Measurements from ENCODE around the gene OR4K1. TPM values are rescaled to one million over a fixed set of nuclear protein-coding genes. Genes with fewer than 3 reads are reported as not detected.

Gene OR4K1, protein sequence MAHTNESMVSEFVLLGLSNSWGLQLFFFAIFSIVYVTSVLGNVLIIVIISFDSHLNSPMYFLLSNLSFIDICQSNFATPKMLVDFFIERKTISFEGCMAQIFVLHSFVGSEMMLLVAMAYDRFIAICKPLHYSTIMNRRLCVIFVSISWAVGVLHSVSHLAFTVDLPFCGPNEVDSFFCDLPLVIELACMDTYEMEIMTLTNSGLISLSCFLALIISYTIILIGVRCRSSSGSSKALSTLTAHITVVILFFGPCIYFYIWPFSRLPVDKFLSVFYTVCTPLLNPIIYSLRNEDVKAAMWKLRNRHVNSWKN
- polyA plus RNA-seq (2012; ENCODE audit: insufficient read depth, insufficient read length, low read depth): not detected

DNA sequence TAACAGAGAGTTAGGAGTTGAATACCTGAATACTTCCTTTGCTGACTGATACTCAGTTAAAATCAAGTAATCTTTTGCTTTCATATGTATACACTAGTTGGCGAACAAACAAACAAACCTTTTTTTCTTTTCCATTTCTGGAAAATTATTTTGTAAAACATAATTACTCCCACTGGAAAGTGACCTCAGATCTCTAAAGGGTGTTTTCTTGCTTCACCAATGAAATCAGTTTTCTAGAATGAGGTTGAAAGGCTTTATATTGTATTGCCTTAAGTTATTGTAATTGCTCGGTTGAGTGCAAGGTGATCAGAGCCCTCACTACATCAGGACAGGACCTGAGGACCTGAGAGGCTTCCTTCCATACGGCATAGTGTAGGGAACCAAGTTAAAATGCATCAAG is at the start of gene OR4K1:
OR4K1 (plus strand) TSS at position 301 of the 400 bp plus-strand sequence. CDS start 4,750 bp downstream, outside the sequence.
- Histone ChIP-seq H3K27me3 (no peaks in the 10 kb centered on the region), H3K9me3 (no peaks in the 10 kb centered on the region), H3K4me3 (ENCODE audit: low read depth, low read length) (no peak within 1 kb of the TSS), H3K4me1 (no peaks in the 10 kb centered on the region), H3K36me3 (no peaks in the 10 kb centered on the region)
- no peak for DNase-seq
- TF ChIP-seq, protein P1, sequence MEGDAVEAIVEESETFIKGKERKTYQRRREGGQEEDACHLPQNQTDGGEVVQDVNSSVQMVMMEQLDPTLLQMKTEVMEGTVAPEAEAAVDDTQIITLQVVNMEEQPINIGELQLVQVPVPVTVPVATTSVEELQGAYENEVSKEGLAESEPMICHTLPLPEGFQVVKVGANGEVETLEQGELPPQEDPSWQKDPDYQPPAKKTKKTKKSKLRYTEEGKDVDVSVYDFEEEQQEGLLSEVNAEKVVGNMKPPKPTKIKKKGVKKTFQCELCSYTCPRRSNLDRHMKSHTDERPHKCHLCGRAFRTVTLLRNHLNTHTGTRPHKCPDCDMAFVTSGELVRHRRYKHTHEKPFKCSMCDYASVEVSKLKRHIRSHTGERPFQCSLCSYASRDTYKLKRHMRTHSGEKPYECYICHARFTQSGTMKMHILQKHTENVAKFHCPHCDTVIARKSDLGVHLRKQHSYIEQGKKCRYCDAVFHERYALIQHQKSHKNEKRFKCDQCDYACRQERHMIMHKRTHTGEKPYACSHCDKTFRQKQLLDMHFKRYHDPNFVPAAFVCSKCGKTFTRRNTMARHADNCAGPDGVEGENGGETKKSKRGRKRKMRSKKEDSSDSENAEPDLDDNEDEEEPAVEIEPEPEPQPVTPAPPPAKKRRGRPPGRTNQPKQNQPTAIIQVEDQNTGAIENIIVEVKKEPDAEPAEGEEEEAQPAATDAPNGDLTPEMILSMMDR (IDR thresholded peaks at IDR 0.05; ENCODE audit: low read depth, low read length): no peak

DNA sequence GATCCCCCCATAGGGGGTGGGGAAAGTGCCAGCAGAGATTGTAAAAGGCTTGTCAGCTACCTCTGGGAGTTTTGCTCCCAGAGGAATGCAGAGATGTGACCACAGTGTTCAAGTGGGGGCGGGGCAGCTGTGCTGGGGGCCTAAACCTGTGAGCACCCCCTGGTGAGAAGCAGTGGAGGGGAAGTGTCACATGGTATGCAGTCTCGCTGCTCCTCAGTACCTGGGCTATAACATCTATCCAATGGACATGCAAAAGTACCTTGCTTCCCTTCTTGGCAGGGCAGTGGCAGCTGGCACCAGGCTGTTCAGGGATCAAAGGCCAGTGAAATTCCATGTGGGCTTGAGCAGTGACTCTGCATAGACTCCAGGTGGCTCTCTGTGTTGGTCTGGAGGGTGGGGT is 35.4 kb upstream of the OR4K1 start:
- DNase-seq: no peak

DNA sequence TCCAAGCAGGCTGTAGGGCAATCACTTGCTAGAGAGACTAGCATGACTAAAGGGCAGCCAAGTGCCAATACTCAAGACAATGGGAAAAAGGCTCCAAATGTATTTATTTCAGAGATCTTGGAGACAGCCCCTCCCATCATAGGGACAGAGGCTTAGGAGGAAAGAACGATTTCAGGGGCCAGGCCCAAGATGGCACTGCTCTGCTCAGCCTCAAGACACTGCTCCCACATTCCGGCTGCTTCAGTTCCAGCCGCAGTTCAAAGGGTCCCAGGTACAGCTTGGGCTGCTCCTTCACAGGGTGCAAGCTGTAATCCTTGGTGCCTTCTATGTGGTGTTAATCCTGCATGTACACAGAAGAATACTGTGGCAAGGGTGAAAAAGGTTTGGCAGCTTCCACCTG is 29.7 kb upstream of the OR4K1 start:
- no peaks in the 10 kb centered on the region for H3K4me1 ChIP-seq
- TF ChIP-seq, protein P1 (IDR thresholded peaks at IDR 0.05; ENCODE audit: low read depth, low read length): no peak
- no peaks in the 10 kb centered on the region for H3K9me3 ChIP-seq
- H3K36me3 ChIP-seq: no peaks in the 10 kb centered on the region
- H3K27me3 ChIP-seq: no peaks in the 10 kb centered on the region
- no peak overlapping the region for H3K4me3 ChIP-seq (ENCODE audit: low read depth, low read length)
- DNase-seq: no peak

More for the DNA sequence above, 35.4 kb upstream of the OR4K1 start:
- TF ChIP-seq, protein P1 (IDR thresholded peaks at IDR 0.05; ENCODE audit: low read depth, low read length): no peak
- H3K4me3 ChIP-seq (ENCODE audit: low read depth, low read length): no peak overlapping the region
- H3K36me3 ChIP-seq: no peaks in the 10 kb centered on the region
- H3K9me3 ChIP-seq: peaks cover 30% of the 10 kb centered on the region
- H3K4me1 ChIP-seq: no peaks in the 10 kb centered on the region
- no peaks in the 10 kb centered on the region for H3K27me3 ChIP-seq

DNA sequence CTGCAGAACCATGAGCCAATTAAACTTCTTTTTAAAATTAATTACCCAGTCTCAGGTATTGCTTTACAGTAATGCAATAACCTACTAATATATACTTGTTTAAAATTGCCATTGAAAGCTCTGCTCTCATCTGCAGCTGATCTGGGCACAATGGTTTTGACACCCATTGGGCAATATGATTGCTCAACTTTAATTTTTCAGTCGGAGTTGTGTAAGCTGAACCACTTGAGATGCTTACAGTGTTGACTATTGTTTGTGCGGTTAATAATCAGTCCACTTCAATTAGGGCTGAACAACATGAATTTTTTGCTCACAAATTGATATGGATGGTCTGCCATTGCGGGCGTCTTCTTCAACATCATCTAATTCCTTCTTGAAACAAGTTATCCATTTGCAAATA is 28.3 kb upstream of the OR4K1 start:
- H3K9me3 ChIP-seq: no peaks in the 10 kb centered on the region
- H3K36me3 ChIP-seq: no peaks in the 10 kb centered on the region
- no peaks in the 10 kb centered on the region for H3K4me1 ChIP-seq
- no peak for DNase-seq
- H3K27me3 ChIP-seq: no peaks in the 10 kb centered on the region
- TF ChIP-seq, protein P1 (IDR thresholded peaks at IDR 0.05; ENCODE audit: low read depth, low read length): no peak
- no peak overlapping the region for H3K4me3 ChIP-seq (ENCODE audit: low read depth, low read length)

DNA sequence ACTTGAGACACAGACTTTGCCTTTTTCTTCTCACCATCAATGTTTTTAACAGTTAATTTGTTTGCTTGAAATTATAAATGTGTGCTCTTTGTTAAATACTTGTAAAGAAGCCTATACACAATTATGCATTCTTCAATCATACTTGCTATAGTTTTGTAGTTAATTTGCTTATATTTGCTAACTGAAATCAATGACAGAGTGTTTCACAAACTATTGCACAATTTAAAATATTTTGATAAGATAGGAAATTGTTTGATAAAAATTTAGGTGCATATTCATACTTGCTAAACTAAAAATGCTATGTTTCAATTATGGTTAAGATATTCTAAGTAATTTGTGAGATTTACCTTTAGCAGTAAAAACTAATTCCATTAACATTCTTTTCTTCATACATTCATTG is 24.1 kb upstream of the OR4K1 start:
- Histone ChIP-seq H3K9me3 (no peaks in the 10 kb centered on the region; the same call in 1 of the 2 replicates), H3K27me3 (no peaks in the 10 kb centered on the region), H3K4me1 (no peaks in the 10 kb centered on the region), H3K4me3 (ENCODE audit: low read depth, low read length) (no peak overlapping the region), H3K36me3 (no peaks in the 10 kb centered on the region)
- no peak for DNase-seq
- TF ChIP-seq, protein P1 (IDR thresholded peaks at IDR 0.05; ENCODE audit: low read depth, low read length): no peak

DNA sequence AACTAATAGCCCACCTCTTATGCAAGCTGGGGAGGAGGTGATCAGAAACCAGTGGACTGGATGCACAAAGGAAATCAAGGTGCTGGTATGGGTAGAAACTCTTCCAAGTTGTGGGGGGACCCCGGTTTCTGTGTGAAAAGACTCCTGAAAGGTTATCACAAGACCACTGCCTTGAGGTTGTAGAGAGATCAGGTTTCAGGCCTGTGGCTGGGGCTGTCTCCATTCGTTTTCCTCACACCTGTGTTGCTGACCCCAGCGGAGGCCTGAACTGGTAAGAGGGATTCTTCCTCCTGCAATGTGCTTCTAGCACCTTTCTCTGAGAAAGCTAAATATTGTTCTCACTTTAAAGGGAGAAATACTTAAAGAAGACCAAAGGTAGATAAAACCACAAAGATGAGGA is 19.6 kb upstream of the OR4K1 start:
- no peak for DNase-seq
- Histone ChIP-seq H3K4me3 (ENCODE audit: low read depth, low read length) (no peak overlapping the region), H3K4me1 (no peaks in the 10 kb centered on the region), H3K9me3 (no peaks in the 10 kb centered on the region; the same call in 1 of the 2 replicates), H3K27me3 (no peaks in the 10 kb centered on the region), H3K36me3 (no peaks in the 10 kb centered on the region)
- TF ChIP-seq, protein P1 (IDR thresholded peaks at IDR 0.05; ENCODE audit: low read depth, low read length): no peak

Data from BE2C (cell line).